GM19035 (cell line): ENCODE measurements around the gene CAPN10.

ENCODE experiments used
- ATAC-seq: cut with Tn5 transposase; IDR thresholded peaks from one replicate; pipeline ENCODE4 v1.9.1; 2021; ENCODE audit not compliant: unreplicated experiment

Gene CAPN10

GRCh38 chr2:240563951-240564560 is 22.5 kb upstream of the CAPN10 start:
- no peak for ATAC-seq

GRCh38 chr2:240564561-240565332 is 21.8 kb upstream of the CAPN10 start:
- ATAC-seq, result no peak

GRCh38 chr2:240565333-240566202 is 21.0 kb upstream of the CAPN10 start:
- peak; percentile 33 for ATAC-seq

- peak; percentile 50 for ATAC-seq
Observed at GRCh38 chr2:240566203-240567136, 20.1 kb upstream of the CAPN10 start.

- no peak for ATAC-seq
Observed at GRCh38 chr2:240567137-240567871, 19.2 kb upstream of the CAPN10 start.

GRCh38 chr2:240567872-240568677 is 18.5 kb upstream of the CAPN10 start, which contains the start of gene RNPEPL1:
Gene RNPEPL1, plus strand, starts transcription at chr2:240568484. Its CDS starts 103 bp downstream, at chr2:240568587.
- ATAC-seq, result peak; percentile 27

GRCh38 chr2:240568678-240569522 is 17.6 kb upstream of the CAPN10 start:
- peak; percentile 23 for ATAC-seq

GRCh38 chr2:240569523-240569997 is 17.0 kb upstream of the CAPN10 start:
- ATAC-seq, result no peak

GRCh38 chr2:240569998-240570530 is 16.5 kb upstream of the CAPN10 start:
- ATAC-seq, result no peak

GRCh38 chr2:240570531-240571313 is 15.8 kb upstream of the CAPN10 start:
- ATAC-seq, result no peak

GRCh38 chr2:240571314-240571973 is 15.1 kb upstream of the CAPN10 start:
- ATAC-seq, result no peak

GRCh38 chr2:240572141-240573031 is 14.1 kb upstream of the CAPN10 start:
- ATAC-seq, result no peak

GRCh38 chr2:240573071-240573515 is 13.4 kb upstream of the CAPN10 start:
- no peak for ATAC-seq

GRCh38 chr2:240573516-240574385 is 12.8 kb upstream of the CAPN10 start:
- ATAC-seq, result no peak
